ENCODE data around the gene TYMP. TPM values are rescaled to one million over a fixed set of nuclear protein-coding genes. Genes with fewer than 3 reads are reported as not detected.

The TYMP gene
- total RNA-seq, 4 donors from 2014 or later: 4.4 to 21.5 (median 15.6) TPM

DNA sequence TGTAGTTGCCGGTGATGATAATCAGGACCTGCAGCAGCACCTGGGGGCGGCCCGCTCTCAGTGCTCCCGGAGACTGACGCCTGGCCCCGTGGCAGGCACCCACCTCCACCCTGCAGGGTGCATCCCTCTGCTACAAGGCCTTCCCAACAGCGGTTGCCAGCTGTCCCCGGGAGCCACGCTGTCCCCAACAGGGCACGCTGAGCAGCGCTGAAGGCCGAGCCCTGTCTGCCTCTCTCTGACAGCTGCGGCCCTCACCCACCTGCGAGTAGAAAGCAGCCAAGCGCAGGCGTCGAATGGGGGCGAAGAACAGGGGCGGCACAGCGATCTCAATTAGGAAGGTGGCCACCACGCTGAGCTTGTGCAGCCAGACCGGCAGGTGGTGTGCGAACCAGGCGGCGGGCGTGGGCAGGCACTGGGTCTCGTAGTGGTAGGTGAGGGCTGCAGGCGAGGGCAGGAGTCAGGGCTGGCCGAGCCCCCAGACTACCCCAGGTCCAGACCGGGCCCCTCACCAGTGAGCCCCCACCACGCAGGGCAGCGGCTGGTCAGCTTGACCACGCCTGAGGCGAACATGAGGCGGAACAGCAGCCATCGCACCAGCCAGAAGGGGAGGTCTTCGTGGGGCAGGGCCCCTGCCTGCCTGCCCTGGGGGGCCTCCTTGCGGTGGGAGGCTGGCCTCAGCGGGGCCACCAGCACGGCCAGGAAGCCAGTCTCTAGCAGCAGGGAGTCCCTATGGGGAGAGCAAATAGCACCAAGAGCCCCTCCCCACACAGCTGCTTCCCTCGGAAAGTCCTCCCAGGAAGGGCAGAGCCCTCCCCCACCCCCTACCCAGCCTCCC is 23.8 kb downstream of the TYMP start:
- no peaks in the 10 kb centered on the region for H3K27me3 ChIP-seq
- peak overlapping the region; percentile 98 to 99 for H3K4me3 ChIP-seq
- no peaks in the 10 kb centered on the region for H3K9me3 ChIP-seq
- H3K27ac ChIP-seq: peak overlapping the region in 1 of 2 donors; percentile 94
- DNase-seq: no peak
- no peaks in the 10 kb centered on the region for H3K36me3 ChIP-seq
- H3K4me1 ChIP-seq: peaks cover 3 to 13% of the 10 kb centered on the region in 2 donors
- intact Hi-C loops (cut with DNase I; ENCODE audit: low total_unique reads): loop anchor here (10.0 kb wide), 1 partner anchor 231 kb away; the partner anchor contains the start of gene MAPK11
- no peak for TF ChIP-seq POLR2A (IDR thresholded peaks at IDR 0.05)
- TF ChIP-seq CTCF (IDR thresholded peaks at IDR 0.05): no peak

DNA sequence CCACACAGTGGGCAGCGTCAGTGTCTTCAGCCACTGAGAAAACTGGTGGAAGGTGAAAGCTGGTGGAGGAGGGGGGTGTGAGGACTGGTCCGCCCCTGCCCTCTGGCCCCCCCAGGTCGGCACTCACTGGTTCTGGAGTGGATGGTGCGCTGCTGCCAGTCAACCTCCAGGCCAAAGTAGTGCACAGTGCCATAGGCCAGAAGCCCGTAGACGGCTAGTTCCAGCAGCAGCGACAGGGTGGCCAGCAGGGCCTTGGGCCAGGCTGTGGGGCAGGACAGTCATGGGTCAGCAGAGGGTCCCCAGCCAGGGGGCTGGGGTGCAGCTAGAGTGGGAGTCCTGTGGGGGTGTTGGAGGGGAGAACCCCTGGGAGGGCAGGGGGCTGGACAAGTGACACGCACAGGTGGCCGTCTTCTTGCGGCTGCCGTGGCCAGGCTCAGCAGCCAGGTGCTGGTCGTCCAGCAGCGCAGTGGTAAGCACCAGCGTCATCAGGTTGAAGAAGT is 24.5 kb downstream of the TYMP start:
- Histone ChIP-seq H3K9me3 (no peaks in the 10 kb centered on the region), H3K4me3 (no peak overlapping the region), H3K36me3 (no peaks in the 10 kb centered on the region), H3K27ac (no peak overlapping the region), H3K27me3 (no peaks in the 10 kb centered on the region), H3K4me1 (peaks cover 3 to 13% of the 10 kb centered on the region in 2 donors)
- no peak for DNase-seq
- TF ChIP-seq POLR2A (IDR thresholded peaks at IDR 0.05) (no peak), CTCF (IDR thresholded peaks at IDR 0.05) (no peak)
- intact Hi-C loops (cut with DNase I; ENCODE audit: low total_unique reads): loop anchor here (10.0 kb wide), 1 partner anchor 231 kb away; the partner anchor contains the start of gene MAPK11

GRCh38 chr22:50504369-50505211 is 25.2 kb downstream of the TYMP start:
- Histone ChIP-seq H3K27ac (no peak overlapping the region), H3K4me1 (peaks cover 3 to 13% of the 10 kb centered on the region in 2 donors), H3K27me3 (no peaks in the 10 kb centered on the region), H3K4me3 (no peak overlapping the region), H3K36me3 (no peaks in the 10 kb centered on the region), H3K9me3 (no peaks in the 10 kb centered on the region)
- intact Hi-C loops (cut with DNase I; ENCODE audit: low total_unique reads): loop anchor here (10.0 kb wide), 1 partner anchor 230 kb away; the partner anchor contains the start of gene MAPK11
- no peak for DNase-seq
- TF ChIP-seq POLR2A (IDR thresholded peaks at IDR 0.05) (no peak), CTCF (IDR thresholded peaks at IDR 0.05) (no peak)

GRCh38 chr22:50503475-50504145 is 26.2 kb downstream of the TYMP start:
- Histone ChIP-seq H3K36me3 (no peaks in the 10 kb centered on the region), H3K27me3 (no peaks in the 10 kb centered on the region), H3K4me1 (peaks cover 3 to 13% of the 10 kb centered on the region in 2 donors), H3K27ac (no peak overlapping the region), H3K9me3 (no peaks in the 10 kb centered on the region), H3K4me3 (no peak overlapping the region)
- no peak for DNase-seq
- intact Hi-C loops (cut with DNase I; ENCODE audit: low total_unique reads): loop anchor here (10.0 kb wide), 1 partner anchor 229 kb away; the partner anchor contains the start of gene MAPK11
- TF ChIP-seq POLR2A (IDR thresholded peaks at IDR 0.05): no peak

Data from uterus (tissue), 4 donors.